Cardiac muscle cell (in vitro differentiated cells and primary cell): ENCODE data around the gene BMP2K. TPM values are rescaled to one million over a fixed set of nuclear protein-coding genes. Genes with fewer than 3 reads are reported as not detected.

ENCODE experiments used
- DNase-seq, 2 donors: peaks; one replicate each; pipeline versions ENCODE4 v3.0.0 to v3.0.0-alpha.2; 2010 to 2017; ENCODE audit warnings: low read depth in 1 of 2, low spot score in 1 of 2
- H3K27ac ChIP-seq: fragments of 200-600 bp; sonication (generic); 2 replicates; pipeline ENCODE4 v1.5.1; 2016
- H3K27me3 ChIP-seq: fragments of 200-600 bp; sonication (generic); 2 replicates; pipeline ENCODE4 v1.6.0; 2016; ENCODE audit warnings: control low read depth
- H3K36me3 ChIP-seq: fragments of 200-600 bp; sonication (generic); 2 replicates; pipeline ENCODE4 v1.5.1; 2016; ENCODE audit warnings: control low read depth
- H3K4me1 ChIP-seq: fragments of 200-600 bp; sonication (generic); 2 replicates; pipeline ENCODE4 v1.8.1; 2017; ENCODE audit warnings: low read depth, mild to moderate bottlenecking, mixed run types
- H3K4me3 ChIP-seq: fragments of 200-600 bp; sonication (generic); 2 replicates; pipeline ENCODE4 v1.5.1; 2016; ENCODE audit warnings: mild to moderate bottlenecking
- H3K9me3 ChIP-seq: fragments of 200-600 bp; sonication (generic); 2 replicates; pipeline ENCODE4 v1.5.1; 2017; ENCODE audit warnings: low read depth, mild to moderate bottlenecking, control low read depth
- CTCF ChIP-seq: IDR thresholded peaks from 2 replicates; pipeline ENCODE4 v1.5.1; 2012; ENCODE audit warnings: low read depth, mild to moderate bottlenecking, low read length
- polyA plus RNA-seq: library from polyadenylated mRNA; unstranded; fragments of >200 nt; fragmentation: Nextera tagmentation; extraction: Ambion mirVana; gene quantifications from 2 replicates; pipeline ENCODE4 v1.2.1, GENCODE V29; 2016
- total RNA-seq: library from RNA; depleted of rRNA; stranded (reverse); fragments of >200 nt; gene quantifications from 2 replicates; pipeline ENCODE4 v1.2.3, GENCODE V29; 2016

The BMP2K gene
- total and polyA plus RNA-seq, 2 experiments from 2014 or later, result 5.4 to 14.6 TPM

DNA sequence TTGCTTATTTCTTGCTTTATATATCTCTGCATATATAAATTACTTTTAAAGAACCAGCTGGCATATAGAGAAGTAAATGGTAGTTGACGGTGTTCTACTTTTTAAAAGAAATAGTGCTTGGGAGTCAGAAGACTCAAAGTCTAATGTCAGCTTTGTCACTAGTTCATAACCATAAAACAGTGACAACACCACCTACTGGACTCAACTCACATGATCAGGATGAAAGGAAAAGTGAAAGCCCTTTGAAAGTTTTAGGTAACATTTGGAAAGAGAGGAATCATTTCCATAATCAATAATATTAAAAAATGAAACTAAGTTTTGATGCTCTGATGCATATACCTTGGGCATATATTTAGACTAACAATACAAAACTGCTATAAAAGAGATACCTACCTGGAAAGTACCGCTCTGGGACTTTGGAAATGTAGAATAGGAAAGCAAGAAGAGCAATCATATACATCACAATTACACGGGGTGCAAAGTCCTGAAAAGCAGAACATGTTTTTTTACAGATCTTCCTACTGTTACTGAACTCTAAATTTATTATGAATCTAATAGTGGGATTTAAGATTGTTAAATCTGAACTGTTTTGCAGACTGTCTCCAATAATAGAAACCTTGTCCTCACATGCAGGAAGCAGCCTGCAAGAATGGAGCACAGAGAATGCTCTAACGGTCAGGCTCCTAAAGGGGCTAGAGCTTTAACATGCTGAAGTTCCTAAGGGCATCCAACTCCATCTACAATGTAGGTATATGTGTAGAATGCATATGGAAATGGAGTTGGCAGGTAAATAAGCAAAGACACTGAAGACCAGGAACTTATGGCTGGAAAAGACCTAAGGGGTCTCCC is 147.5 kb downstream of the BMP2K start:
- DNase-seq, result no peak
- Histone ChIP-seq H3K36me3 (peaks cover 13% of the 10 kb centered on the region), H3K9me3 (no peaks in the 10 kb centered on the region), H3K27ac (no peak overlapping the region), H3K4me1 (no peaks in the 10 kb centered on the region), H3K27me3 (no peaks in the 10 kb centered on the region), H3K4me3 (no peak overlapping the region)
- TF ChIP-seq CTCF, result peak; percentile 4

- Histone ChIP-seq H3K4me3 (no peak overlapping the region), H3K9me3 (no peaks in the 10 kb centered on the region), H3K27me3 (no peaks in the 10 kb centered on the region), H3K27ac (no peak overlapping the region), H3K4me1 (no peaks in the 10 kb centered on the region), H3K36me3 (peaks cover 16% of the 10 kb centered on the region)
- TF ChIP-seq CTCF, result no peak
- DNase-seq, result no peak
Measured at GRCh38 chr4:78926826-78927225, 150.7 kb downstream of the BMP2K start.

DNA sequence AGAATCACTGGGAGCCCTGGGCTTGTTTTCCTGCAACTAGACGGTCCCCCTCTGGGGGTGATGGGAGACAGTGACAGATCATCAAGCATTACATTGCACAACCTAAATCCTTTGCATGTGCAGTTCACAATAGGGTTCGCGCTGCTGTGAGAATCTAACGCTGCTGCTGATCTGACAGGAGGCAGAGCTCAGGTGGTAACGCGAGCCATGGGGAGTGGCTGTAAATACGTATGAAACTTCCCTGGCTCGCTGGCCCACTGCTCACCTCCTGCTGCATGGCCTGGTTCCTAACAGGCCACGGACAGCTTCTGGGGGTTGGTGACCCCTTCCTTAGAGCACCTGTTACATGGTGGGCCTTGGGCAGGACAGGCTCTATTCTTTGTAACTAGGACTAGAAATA is 152.7 kb downstream of the BMP2K start:
- no peak for DNase-seq
- no peaks in the 10 kb centered on the region for H3K9me3 ChIP-seq
- H3K4me1 ChIP-seq, result no peaks in the 10 kb centered on the region
- H3K27ac ChIP-seq, result no peak overlapping the region
- peaks cover 16% of the 10 kb centered on the region for H3K36me3 ChIP-seq
- no peaks in the 10 kb centered on the region for H3K27me3 ChIP-seq
- TF ChIP-seq CTCF, result no peak
- H3K4me3 ChIP-seq, result no peak overlapping the region

- Histone ChIP-seq H3K36me3 (peaks cover 16% of the 10 kb centered on the region), H3K27me3 (no peaks in the 10 kb centered on the region), H3K9me3 (no peaks in the 10 kb centered on the region), H3K4me3 (no peak overlapping the region), H3K4me1 (no peaks in the 10 kb centered on the region), H3K27ac (no peak overlapping the region)
- no peak for TF ChIP-seq CTCF
- DNase-seq, result no peak
Measured at GRCh38 chr4:78930016-78930629, 154.0 kb downstream of the BMP2K start.

DNA sequence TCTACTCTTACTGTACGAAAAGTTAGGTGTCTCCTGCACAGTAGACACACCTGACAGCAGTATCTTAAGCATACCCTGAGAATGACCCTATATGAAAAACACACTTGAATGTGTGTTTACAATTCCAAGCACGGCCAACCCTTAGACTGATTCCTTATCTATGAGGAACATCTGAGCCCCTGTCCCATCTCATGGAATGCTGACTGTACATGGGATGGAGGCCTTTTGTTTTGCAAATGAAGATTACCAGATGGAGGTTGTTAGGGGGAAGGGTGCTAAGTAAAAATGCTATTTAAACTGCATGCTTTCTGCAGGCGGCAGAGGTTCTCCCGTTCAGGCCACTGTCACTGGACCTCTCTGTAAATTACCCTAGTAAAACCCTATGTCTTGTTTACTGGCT is 160.8 kb downstream of the BMP2K start:
- no peak overlapping the region for H3K4me3 ChIP-seq
- peaks cover 6% of the 10 kb centered on the region for H3K4me1 ChIP-seq
- no peak for TF ChIP-seq CTCF
- H3K27ac ChIP-seq, result no peak overlapping the region
- H3K9me3 ChIP-seq, result no peaks in the 10 kb centered on the region
- H3K36me3 ChIP-seq, result no peaks in the 10 kb centered on the region
- no peaks in the 10 kb centered on the region for H3K27me3 ChIP-seq
- DNase-seq, result no peak
